ENCODE data around the gene CKAP2.

GRCh38 chr13:52411629-52412028, 43.6 kb upstream of the CKAP2 start:
- TF ChIP-seq FOXK2 (IDR thresholded peaks at IDR 0.05) (no peak), SP1 (IDR thresholded peaks at IDR 0.05) (no peak), TARDBP (IDR thresholded peaks at IDR 0.05) (no peak), SUZ12 (IDR thresholded peaks at IDR 0.05) (no peak), ELF4 (IDR thresholded peaks at IDR 0.05) (no peak), PKNOX1 (IDR thresholded peaks at IDR 0.05) (no peak), FOXM1 (IDR thresholded peaks at IDR 0.05; ENCODE audit: borderline replicate concordance) (no peak), FOXA1 (IDR thresholded peaks at IDR 0.05) (no peak), LEF1 (IDR thresholded peaks at IDR 0.05; ENCODE audit: borderline replicate concordance) (no peak), BHLHE40 (IDR thresholded peaks at IDR 0.05; ENCODE audit: borderline replicate concordance) (no peak), NFRKB (IDR thresholded peaks at IDR 0.05) (no peak), ARNT (IDR thresholded peaks at IDR 0.05) (no peak), HDGF (IDR thresholded peaks at IDR 0.05; ENCODE audit: borderline replicate concordance) (no peak), L3MBTL2 (conservative IDR thresholded peaks at IDR 0.05) (no peak)
